Heart right ventricle (tissue), 16 donors: ENCODE measurements around the gene SLC9C2. TPM values are rescaled to one million over a fixed set of nuclear protein-coding genes. Genes with fewer than 3 reads are reported as not detected.
"Not testable (repeated sequence)": the region's sequence is repeated elsewhere in the genome, so short reads cannot be mapped to it uniquely, and the experiment has no call there.

ENCODE experiments used
- ATAC-seq, 8 donors: fragments of 200-7000 bp; cut with Tn5 transposase; one replicate each; pipeline ENCODE4 v1.9.1; 2020; ENCODE audit warnings: mild to moderate bottlenecking in 8 of 8, moderate library complexity in 8 of 8, moderate number of reproducible peaks in 1 of 8
- DNase-seq, 2 donors: peaks; one replicate each; pipeline ENCODE4 v3.0.0-alpha.2; 2020
- H3K27ac ChIP-seq, 10 donors: fragments of 200-600 bp; sonication (generic) in 2 of 10; one replicate each; pipeline versions ENCODE4 v1.5.0 to v1.8.0; 2020 to 2022; ENCODE audit warnings: mild to moderate bottlenecking in 3 of 10
- H3K27me3 ChIP-seq, 7 donors: fragments of 200-600 bp; one replicate each; pipeline ENCODE4 v1.8.0; 2021 to 2022; ENCODE audit warnings: mild to moderate bottlenecking in 2 of 7
- H3K36me3 ChIP-seq, 9 donors: fragments of 200-600 bp; sonication (generic) in 1 of 9; one replicate each; pipeline versions ENCODE4 v1.5.0 to v1.8.0; 2020 to 2022; ENCODE audit warnings: mild to moderate bottlenecking in 2 of 9
- H3K4me1 ChIP-seq, 9 donors: fragments of 200-600 bp; sonication (generic) in 1 of 9; one replicate each; pipeline versions ENCODE4 v1.5.0 to v1.8.0; 2020 to 2022; ENCODE audit warnings: mild to moderate bottlenecking in 4 of 9
- H3K4me3 ChIP-seq, 10 donors: fragments of 200-600 bp; sonication (generic) in 2 of 10; one replicate each; pipeline versions ENCODE4 v1.5.0 to v1.8.0; 2020 to 2022; ENCODE audit warnings: mild to moderate bottlenecking in 7 of 10, moderate library complexity in 2 of 10
- H3K9me3 ChIP-seq, 11 donors: fragments of 200-600 bp in 10 of 11; sonication (generic) in 2 of 11; one replicate each; pipeline versions ENCODE4 v1.5.0 to v1.8.0; 2013 to 2022; ENCODE audit warnings: mild to moderate bottlenecking in 2 of 11, control low read depth in 1 of 11, moderate library complexity in 1 of 11
- WGBS, 2 donors: extraction: QIAGEN DNeasy Blood & Tissue Kit; methylation state at CpG; one replicate each; pipeline ENCODE4 v1.1.7; 2013; ENCODE audit warnings: inconsistent platforms in 1 of 2; 5-methylcytosine and 5-hydroxymethylcytosine counted together
- intact Hi-C, 10 donors: fragments of 100-400 bp; cut with DNase I; formaldehyde crosslinking; loops; one replicate each; pipeline versions ENCODE4 v1.11.1 to v1.14.2; 2022
- polyA plus RNA-seq, 2 donors: library from polyadenylated mRNA; stranded (reverse); fragments of 200-250 nt; gene quantifications; one replicate each; pipeline ENCODE4 v1.2.3, GENCODE V29; 2013
- total RNA-seq, 10 donors: library from RNA; stranded (reverse); fragmentation: NEBNext Ultra II Directional in 3 of 10; extraction: Animal tissue kit (Norgen Biotek cat#: 25700) in 3 of 10; gene quantifications; one replicate each; pipeline versions ENCODE4 v1.2.1 to v1.2.4, GENCODE V29; 2021 to 2023
- TF ChIP-seq, protein P1 (sequence below), 9 donors: fragments of 200-600 bp; sonication (generic) in 2 of 9; IDR thresholded peaks; one replicate each; pipeline versions ENCODE4 v1.5.0 to v1.8.0; 2021 to 2022; ENCODE audit warnings: antibody characterized with exemption in 9 of 9, mild to moderate bottlenecking in 5 of 9, moderate library complexity in 1 of 9
- donor health status: Arrhythmogenic right ventricular cardiomyopathy.
- donor health status: ischemic (EF 13 %, LVEDD 7.1; RV severe dilation, severe dysfunction).
- donor health status: healthy with polysubstance abuse.
- donor health status: DM: no; HTN: yes; CAD: no.
- donor health status: DM: no; HTN: no; CAD: no.
- donor health status: ischemic (EF 25% LVEDD 6.9; RV normal size, moderate dysfunction).
- donor health status: ischemic (EF 25% LVEDD 5.7; RV mildly dilated, moderate dysfunction).
- donor health status: healthy.
- donor health status: DM: yes; HTN: yes; CAD: no.
- donor health status: Ischemic cardiomyopathy.
- donor health status: ischemic (EF 35%, LVEDD 5.7; RV mildly dilated, moderate dysfunction).
- donor health status: nonischemic (EF 11% LVEDD 7.7; RV severe dilation, severe dysfunction).
- donor health status: DM: yes; HTN: yes; CAD: no.
- donor health status: PGD.
- donor health status: ischemic (EF 29% LVEDD 5.4; RV normal size, mild dysfunction).
- donor health status: nonischemic (EF 23%, LVEDD 6.1; RV moderate dilation, normal function).

SLC9C2 gene
- total and polyA plus RNA-seq, 12 donors = 0.04 to 2.0 (median 0.43) TPM; not detected in 7

DNA sequence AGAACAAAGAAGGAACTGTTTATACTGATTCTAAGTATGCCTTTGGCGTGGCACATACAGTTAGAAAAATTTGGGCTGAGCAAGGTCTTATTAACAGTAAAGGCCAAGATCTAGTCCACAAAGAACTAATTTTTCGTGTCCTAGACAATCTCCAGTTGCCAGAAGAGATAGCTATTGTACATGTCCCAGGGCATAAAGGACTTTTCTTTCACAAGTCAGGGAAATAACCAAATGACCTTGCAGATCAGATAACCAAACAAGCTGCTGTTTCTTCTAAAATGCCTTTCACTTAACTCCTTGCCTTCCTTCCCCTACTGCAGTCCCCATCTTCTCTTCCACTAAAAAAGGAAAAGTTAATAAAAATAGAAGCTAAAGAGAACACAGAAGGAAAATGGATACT is 36.2 kb upstream of the SLC9C2 start:
- ATAC-seq (no peak), DNase-seq (no peak)
- H3K4me3 ChIP-seq = no peak overlapping the region
- intact Hi-C loops = no loop called here
- H3K4me1 ChIP-seq = peaks cover 0 to 10% (median 0%) of the 10 kb centered on the region in 9 donors
- peaks cover 0 to 12% (median 0%) of the 10 kb centered on the region in 11 donors for H3K9me3 ChIP-seq
- TF ChIP-seq, protein P1, sequence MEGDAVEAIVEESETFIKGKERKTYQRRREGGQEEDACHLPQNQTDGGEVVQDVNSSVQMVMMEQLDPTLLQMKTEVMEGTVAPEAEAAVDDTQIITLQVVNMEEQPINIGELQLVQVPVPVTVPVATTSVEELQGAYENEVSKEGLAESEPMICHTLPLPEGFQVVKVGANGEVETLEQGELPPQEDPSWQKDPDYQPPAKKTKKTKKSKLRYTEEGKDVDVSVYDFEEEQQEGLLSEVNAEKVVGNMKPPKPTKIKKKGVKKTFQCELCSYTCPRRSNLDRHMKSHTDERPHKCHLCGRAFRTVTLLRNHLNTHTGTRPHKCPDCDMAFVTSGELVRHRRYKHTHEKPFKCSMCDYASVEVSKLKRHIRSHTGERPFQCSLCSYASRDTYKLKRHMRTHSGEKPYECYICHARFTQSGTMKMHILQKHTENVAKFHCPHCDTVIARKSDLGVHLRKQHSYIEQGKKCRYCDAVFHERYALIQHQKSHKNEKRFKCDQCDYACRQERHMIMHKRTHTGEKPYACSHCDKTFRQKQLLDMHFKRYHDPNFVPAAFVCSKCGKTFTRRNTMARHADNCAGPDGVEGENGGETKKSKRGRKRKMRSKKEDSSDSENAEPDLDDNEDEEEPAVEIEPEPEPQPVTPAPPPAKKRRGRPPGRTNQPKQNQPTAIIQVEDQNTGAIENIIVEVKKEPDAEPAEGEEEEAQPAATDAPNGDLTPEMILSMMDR (IDR thresholded peaks at IDR 0.05) = no peak
- 26 to 42% methylated on average over 2 of the region's 2 CpGs for WGBS, 2 donors
- no peak overlapping the region for H3K27ac ChIP-seq
- H3K27me3 ChIP-seq = no peaks in the 10 kb centered on the region
- H3K36me3 ChIP-seq = no peaks in the 10 kb centered on the region

GRCh38 chr1:173638043-173639021 is 35.5 kb upstream of the SLC9C2 start:
- WGBS, 2 donors = 68 to 78% methylated on average over 12 of the region's 12 CpGs
- intact Hi-C loops = no loop called here

DNA sequence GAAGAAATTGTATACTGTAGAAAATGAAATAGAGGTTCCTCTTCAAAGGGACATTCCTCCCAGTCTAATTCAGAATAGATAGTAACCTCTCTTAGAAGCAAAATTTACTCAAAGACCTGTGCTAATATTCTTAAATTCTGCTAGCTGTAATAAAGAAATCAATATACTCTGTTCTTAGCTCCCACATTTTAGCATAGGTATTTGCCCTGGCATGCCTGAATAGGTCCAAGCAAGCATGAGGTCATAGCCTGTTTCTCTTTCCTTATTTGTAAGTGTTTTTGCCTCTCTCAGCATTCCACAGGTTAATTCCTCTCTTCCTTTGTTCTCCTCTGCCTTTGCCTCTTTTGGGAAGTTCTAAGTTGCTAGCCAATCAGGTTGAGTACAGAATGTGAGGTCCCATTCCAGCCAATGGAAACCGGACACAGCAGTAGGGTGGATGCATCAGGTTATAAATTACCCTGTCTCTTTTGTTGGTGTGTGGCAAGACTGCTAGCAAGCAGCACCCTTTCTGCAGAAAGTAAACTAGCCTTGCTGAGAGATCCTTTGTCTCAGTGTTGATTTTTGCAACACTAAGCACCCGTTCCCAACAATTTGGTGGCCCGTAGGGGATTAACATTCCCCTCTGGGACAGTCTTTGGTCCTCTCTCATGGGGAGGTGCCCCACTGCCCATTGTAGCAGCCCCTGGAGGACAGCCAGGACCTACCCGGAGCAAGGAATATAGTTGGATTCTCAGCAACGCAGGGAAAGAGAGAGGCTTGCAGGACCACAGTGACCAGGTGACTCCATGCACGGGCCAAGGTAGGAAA is 34.6 kb upstream of the SLC9C2 start:
- H3K4me3 ChIP-seq, intact Hi-C loops, ATAC-seq, H3K27ac ChIP-seq, DNase-seq, H3K36me3 ChIP-seq, H3K27me3 ChIP-seq: not testable (repeated sequence)
- Histone ChIP-seq H3K9me3 (peaks cover 0 to 20% (median 0%) of the 10 kb centered on the region in 11 donors), H3K4me1 (peaks cover 0 to 10% (median 0%) of the 10 kb centered on the region in 9 donors)
- 94 to 95% methylated on average over 6 of the region's 6 CpGs for WGBS, 2 donors

More at GRCh38 chr1:173638043-173639021, 35.5 kb upstream of the SLC9C2 start:
- Histone ChIP-seq H3K9me3 (peaks cover 0 to 18% (median 0%) of the 10 kb centered on the region in 11 donors), H3K27ac (no peak overlapping the region), H3K27me3 (no peaks in the 10 kb centered on the region), H3K4me3 (no peak overlapping the region), H3K36me3 (no peaks in the 10 kb centered on the region), H3K4me1 (peaks cover 0 to 10% (median 0%) of the 10 kb centered on the region in 9 donors)
- no peak for ATAC-seq
- TF ChIP-seq, protein P1 (IDR thresholded peaks at IDR 0.05) = no peak
- DNase-seq = no peak

DNA sequence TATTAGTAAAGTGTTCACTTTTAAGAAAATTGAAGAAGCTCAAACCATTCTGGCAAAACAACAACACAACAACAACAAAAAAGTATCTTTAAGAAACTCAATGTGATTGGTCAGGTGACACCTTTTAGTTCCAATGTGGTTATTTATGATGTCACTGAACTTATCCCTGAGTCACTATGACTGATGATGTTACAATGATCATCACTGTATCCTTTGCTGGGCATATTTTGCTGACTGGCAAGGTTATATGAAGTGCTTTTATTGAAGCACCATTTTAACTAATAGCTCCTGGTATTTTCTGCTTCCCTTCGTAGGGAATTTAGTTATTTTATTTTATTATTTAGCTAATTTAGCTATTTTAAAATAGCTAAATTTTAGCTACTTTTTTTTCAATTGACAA is 32.2 kb upstream of the SLC9C2 start, which contains the start of gene TEX50:
Gene TEX50 (plus strand): TSS at position 223 of the 400 bp plus-strand sequence. CDS start 184 bp downstream, outside the sequence.
- WGBS, 2 donors = 90 to 94% methylated on average over 1 of the region's 1 CpG
- peaks cover 0 to 20% (median 0%) of the 10 kb centered on the region in 11 donors for H3K9me3 ChIP-seq
- TF ChIP-seq, protein P1 (IDR thresholded peaks at IDR 0.05) = no peak
- H3K36me3 ChIP-seq = no peaks in the 10 kb centered on the region
- H3K4me3 ChIP-seq = no peak within 1 kb of the TSS
- H3K4me1 ChIP-seq = peaks cover 0 to 10% (median 0%) of the 10 kb centered on the region in 9 donors
- DNase-seq = no peak
- H3K27ac ChIP-seq = no peak within 1 kb of the TSS
- no peak for ATAC-seq
- no peaks in the 10 kb centered on the region for H3K27me3 ChIP-seq
- intact Hi-C loops = no loop called here
